ENCODE results near the gene TMEM123.

DNA sequence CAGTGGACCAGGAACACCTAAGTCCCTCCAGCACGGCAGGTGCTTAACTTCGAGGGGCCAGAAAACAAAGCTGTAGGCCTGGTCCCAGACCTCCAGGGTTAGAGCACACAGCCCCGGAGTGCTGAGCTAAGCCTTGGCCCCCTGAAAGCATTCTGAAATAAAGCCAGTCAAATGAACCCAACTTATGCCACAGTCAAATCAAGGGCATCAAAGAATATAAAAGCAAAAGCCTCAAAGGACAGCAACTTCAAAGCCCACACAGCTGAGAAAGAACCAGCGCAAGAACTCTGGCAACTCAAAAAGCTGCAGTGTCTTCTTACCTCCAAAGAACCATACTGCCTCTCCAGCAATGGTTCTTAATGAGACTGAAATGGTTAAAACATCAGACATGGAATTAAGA, 39.1 kb downstream of the TMEM123 start:
- no peak for TF ChIP-seq EZH2 (IDR thresholded peaks at IDR 0.05; ENCODE audit: borderline replicate concordance, low read length)
- TF ChIP-seq, protein P1, sequence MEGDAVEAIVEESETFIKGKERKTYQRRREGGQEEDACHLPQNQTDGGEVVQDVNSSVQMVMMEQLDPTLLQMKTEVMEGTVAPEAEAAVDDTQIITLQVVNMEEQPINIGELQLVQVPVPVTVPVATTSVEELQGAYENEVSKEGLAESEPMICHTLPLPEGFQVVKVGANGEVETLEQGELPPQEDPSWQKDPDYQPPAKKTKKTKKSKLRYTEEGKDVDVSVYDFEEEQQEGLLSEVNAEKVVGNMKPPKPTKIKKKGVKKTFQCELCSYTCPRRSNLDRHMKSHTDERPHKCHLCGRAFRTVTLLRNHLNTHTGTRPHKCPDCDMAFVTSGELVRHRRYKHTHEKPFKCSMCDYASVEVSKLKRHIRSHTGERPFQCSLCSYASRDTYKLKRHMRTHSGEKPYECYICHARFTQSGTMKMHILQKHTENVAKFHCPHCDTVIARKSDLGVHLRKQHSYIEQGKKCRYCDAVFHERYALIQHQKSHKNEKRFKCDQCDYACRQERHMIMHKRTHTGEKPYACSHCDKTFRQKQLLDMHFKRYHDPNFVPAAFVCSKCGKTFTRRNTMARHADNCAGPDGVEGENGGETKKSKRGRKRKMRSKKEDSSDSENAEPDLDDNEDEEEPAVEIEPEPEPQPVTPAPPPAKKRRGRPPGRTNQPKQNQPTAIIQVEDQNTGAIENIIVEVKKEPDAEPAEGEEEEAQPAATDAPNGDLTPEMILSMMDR (conservative IDR thresholded peaks at IDR 0.05 in 1 of 2, IDR thresholded peaks at IDR 0.05 in 1 of 2; ENCODE audit: extremely low read depth in 1 of 2, insufficient read depth in 1 of 2, low read depth in 1 of 2, low read length in 2 of 2), result no peak

All from mammary epithelial cell (primary cell).